K562 (cell line): Measurements from ENCODE around the gene DOK1. TPM values are rescaled to one million over a fixed set of nuclear protein-coding genes. Genes with fewer than 3 reads are reported as not detected.

Experiments
- ATF4 ChIP-seq: fragments of 450-650 bp; formaldehyde crosslinking; IDR thresholded peaks from 2 replicates; pipeline ENCODE4 v1.4.0; 2022; ENCODE audit warnings: mild to moderate bottlenecking, moderate library complexity
- CREBBP ChIP-seq: IDR thresholded peaks from one replicate; pipeline ENCODE4 v1.6.1; 2012; ENCODE audit warnings: low read depth, mild to moderate bottlenecking, control low read depth, inconsistent platforms, low read length
- CREM ChIP-seq: IDR thresholded peaks from 2 replicates; pipeline ENCODE4 v1.6.1; 2014; ENCODE audit warnings: antibody characterized with exemption, low read depth
- FOXA3 ChIP-seq, 2 experiments: fragments of 450-650 bp in 1 of 2; sonication (generic) in 1 of 2; formaldehyde crosslinking; IDR thresholded peaks in 1 of 2; conservative IDR thresholded peaks in 1 of 2; 2 replicates each; pipeline versions ENCODE4 v1.4.0 to v1.8.0; 2020 to 2022; ENCODE audit warnings: mild to moderate bottlenecking in 2 of 2, missing genetic modification reagents in 1 of 2
- HDAC3 ChIP-seq: fragments of 450-650 bp; IDR thresholded peaks from 2 replicates; pipeline ENCODE4 v1.6.1; 2018; ENCODE audit warnings: borderline replicate concordance, mild to moderate bottlenecking, moderate library complexity; ENCODE audit not compliant: partially characterized antibody
- NFIC ChIP-seq: fragments of 450-650 bp; IDR thresholded peaks from 2 replicates; pipeline ENCODE4 v1.6.1; 2017; ENCODE audit warnings: mild to moderate bottlenecking, inconsistent platforms
- NFYB ChIP-seq: IDR thresholded peaks from 2 replicates; pipeline ENCODE4 v1.6.1; 2011; ENCODE audit warnings: mild to moderate bottlenecking, moderate library complexity; ENCODE audit not compliant: insufficient read length; ENCODE audit errors: extremely low read depth
- PHB ChIP-seq: fragments of 250-450 bp; sonication (Bioruptor Pico); IDR thresholded peaks from 2 replicates; pipeline ENCODE4 v1.5.0; 2021
- RBFOX2 ChIP-seq: fragments of 200-400 bp; formaldehyde crosslinking; IDR thresholded peaks from 2 replicates; pipeline ENCODE4 v1.6.1; 2017; ENCODE audit warnings: low read depth, mild to moderate bottlenecking, low read length, moderate library complexity
- SRSF3 ChIP-seq: fragments of 200-400 bp; formaldehyde crosslinking; IDR thresholded peaks from 2 replicates; pipeline ENCODE4 v1.6.1; 2016; ENCODE audit warnings: mild to moderate bottlenecking, low read length, moderate library complexity; ENCODE audit not compliant: insufficient read depth
- STAG1 ChIP-seq: sonication (generic); formaldehyde crosslinking; IDR thresholded peaks from 2 replicates; pipeline ENCODE4 v1.5.0; 2020; ENCODE audit warnings: missing genetic modification reagents, borderline replicate concordance
- TAF1 ChIP-seq: IDR thresholded peaks from 2 replicates; pipeline ENCODE4 v1.6.1; 2011; ENCODE audit warnings: mild to moderate bottlenecking, low read length, moderate library complexity; ENCODE audit not compliant: insufficient read depth, control insufficient read depth, severe bottlenecking; ENCODE audit errors: extremely low read depth
- UBTF ChIP-seq, 2 experiments: IDR thresholded peaks; 2 replicates each; pipeline ENCODE4 v1.6.1; 2012; ENCODE audit warnings: improper control_type of control experiment in 2 of 2, low read depth in 2 of 2, low read length in 2 of 2, borderline replicate concordance in 1 of 2
- ZC3H8 ChIP-seq: fragments of 450-650 bp; IDR thresholded peaks from 2 replicates; pipeline ENCODE4 v1.6.1; 2017
- ZNF512 ChIP-seq: IDR thresholded peaks from 2 replicates; pipeline ENCODE4 v1.6.1; 2016; ENCODE audit warnings: missing genetic modification characterization, missing compliant biosample characterization
- ZNF584 ChIP-seq: fragments of 200-800 bp; sonication (Bioruptor generic); IDR thresholded peaks from 2 replicates; pipeline ENCODE4 v1.6.1; 2016; ENCODE audit warnings: low read depth, mild to moderate bottlenecking, missing genetic modification characterization, missing compliant biosample characterization
- ZNF766 ChIP-seq: fragments of 200-800 bp; sonication (Bioruptor generic); conservative IDR thresholded peaks from 2 replicates; pipeline ENCODE4 v1.6.1; 2016; ENCODE audit warnings: missing genetic modification characterization, missing compliant biosample characterization
- polyA plus RNA-seq, 8 experiments: library from polyadenylated mRNA; depleted of rRNA in 4 of 8; stranded (reverse) in 5 of 8; unstranded in 3 of 8; fragments of >200 nt; fragmentation: Nextera tagmentation in 2 of 8; fragmentation: Illumina TruSeq in 1 of 8; extraction: Ambion mirVana in 2 of 8; extraction: Trizol in 1 of 8; gene quantifications; 2 replicates each; pipeline versions ENCODE4 v1.2.1 to v1.2.3, GENCODE V29; 2011 to 2014; ENCODE audit warnings: inconsistent platforms in 1 of 8, missing spikeins in 1 of 8
- total RNA-seq, 7 experiments: library from RNA; depleted of rRNA in 6 of 7; stranded (reverse); fragments of >200 nt in 6 of 7; fragmentation: Illumina TruSeq in 2 of 7; extraction: Trizol in 2 of 7; gene quantifications; 2 replicates each; pipeline versions ENCODE4 v1.2.1 to v1.2.3, GENCODE V29; 2011 to 2021; ENCODE audit warnings: low replicate concordance in 1 of 7
- TF ChIP-seq, protein P1 (sequence below): fragments of 450-650 bp; IDR thresholded peaks from 2 replicates; pipeline ENCODE4 v1.6.1; 2018; ENCODE audit not compliant: partially characterized antibody

Gene DOK1
- total and polyA plus RNA-seq, 9 of the 15 experiments (the other 6 are each of a cell fraction or from before 2014, with no cell fraction given) = 0.59 to 36.4 (median 16.1) TPM

DNA sequence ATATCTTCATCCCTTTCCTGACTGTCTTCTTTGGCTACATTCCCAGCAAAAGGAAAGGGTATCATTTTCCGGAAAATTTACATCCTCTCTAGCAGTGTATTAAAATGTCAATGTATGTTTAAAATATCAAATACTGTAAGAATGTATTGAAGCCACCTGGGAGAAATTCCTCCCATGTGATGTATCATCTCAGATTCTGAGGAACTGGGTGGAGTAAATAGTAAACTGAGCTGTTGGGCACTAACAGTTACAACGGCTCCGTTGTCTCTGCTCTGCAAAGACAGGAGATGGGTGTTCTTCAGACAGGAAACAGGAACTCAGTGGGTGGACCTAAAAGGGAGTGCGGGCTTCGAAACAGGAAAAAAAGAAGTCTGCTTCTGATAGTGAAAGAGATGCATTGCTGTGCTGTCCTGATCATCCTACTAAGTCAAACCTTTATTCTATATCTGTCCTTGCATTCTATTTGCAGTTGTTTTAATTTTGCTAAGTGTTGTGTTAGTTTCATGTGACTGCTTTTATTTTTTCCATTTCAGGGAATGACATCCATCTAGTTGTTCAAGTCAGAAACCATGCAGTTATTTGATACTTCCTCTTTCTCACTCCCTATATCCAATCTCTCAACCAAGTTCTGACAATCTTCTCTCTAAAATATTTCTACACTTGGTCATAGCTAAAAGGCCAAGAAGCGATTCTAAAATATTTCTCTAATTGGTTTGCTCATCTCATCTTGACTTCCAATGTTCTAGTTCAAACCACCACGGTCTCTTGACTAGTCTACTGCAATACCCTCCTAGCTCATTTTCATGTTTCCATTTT lies 19.4 kb downstream of the DOK1 start (continued):
- TF ChIP-seq ZNF584 (no peak), ZNF512 (tag) (no peak), HDAC3 (no peak), TAF1 (no peak), UBTF (IDR thresholded peaks at IDR 0.05; ENCODE audit: borderline replicate concordance in 1 of 2, low read depth in 2 of 2, low read length in 2 of 2) (no peak), RBFOX2 (0 out of 2 replicates have a peak, but pooled peaks have one; percentile 20), PHB (CRISPR knock-in tag) (no peak), CREM (no peak), NFYB (no peak), SRSF3 (no peak), ZC3H8 (no peak), STAG1 (CRISPR knock-in tag) (no peak), CREBBP (no peak), FOXA3 (CRISPR knock-in tag; conservative IDR thresholded peaks at IDR 0.05 in 1 of 2, IDR thresholded peaks at IDR 0.05 in 1 of 2) (no peak), NFIC (no peak), ZNF766 (CRISPR knock-in tag) (peak; percentile 73; the same call in 1 of the 2 replicates), ATF4 (CRISPR knock-in tag) (0 out of 2 replicates have a peak, but pooled peaks have one; percentile 22)
- TF ChIP-seq, protein P1, sequence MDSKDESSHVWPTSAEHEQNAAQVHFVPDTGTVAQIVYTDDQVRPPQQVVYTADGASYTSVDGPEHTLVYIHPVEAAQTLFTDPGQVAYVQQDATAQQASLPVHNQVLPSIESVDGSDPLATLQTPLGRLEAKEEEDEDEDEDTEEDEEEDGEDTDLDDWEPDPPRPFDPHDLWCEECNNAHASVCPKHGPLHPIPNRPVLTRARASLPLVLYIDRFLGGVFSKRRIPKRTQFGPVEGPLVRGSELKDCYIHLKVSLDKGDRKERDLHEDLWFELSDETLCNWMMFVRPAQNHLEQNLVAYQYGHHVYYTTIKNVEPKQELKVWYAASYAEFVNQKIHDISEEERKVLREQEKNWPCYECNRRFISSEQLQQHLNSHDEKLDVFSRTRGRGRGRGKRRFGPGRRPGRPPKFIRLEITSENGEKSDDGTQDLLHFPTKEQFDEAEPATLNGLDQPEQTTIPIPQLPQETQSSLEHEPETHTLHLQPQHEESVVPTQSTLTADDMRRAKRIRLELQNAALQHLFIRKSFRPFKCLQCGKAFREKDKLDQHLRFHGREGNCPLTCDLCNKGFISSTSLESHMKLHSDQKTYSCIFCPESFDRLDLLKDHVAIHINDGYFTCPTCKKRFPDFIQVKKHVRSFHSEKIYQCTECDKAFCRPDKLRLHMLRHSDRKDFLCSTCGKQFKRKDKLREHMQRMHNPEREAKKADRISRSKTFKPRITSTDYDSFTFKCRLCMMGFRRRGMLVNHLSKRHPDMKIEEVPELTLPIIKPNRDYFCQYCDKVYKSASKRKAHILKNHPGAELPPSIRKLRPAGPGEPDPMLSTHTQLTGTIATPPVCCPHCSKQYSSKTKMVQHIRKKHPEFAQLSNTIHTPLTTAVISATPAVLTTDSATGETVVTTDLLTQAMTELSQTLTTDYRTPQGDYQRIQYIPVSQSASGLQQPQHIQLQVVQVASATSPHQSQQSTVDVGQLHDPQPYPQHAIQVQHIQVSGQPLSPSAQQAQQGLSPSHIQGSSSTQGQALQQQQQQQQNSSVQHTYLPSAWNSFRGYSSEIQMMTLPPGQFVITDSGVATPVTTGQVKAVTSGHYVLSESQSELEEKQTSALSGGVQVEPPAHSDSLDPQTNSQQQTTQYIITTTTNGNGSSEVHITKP = no peak
